ENCODE data around the gene PXYLP1. TPM values are rescaled to one million over a fixed set of nuclear protein-coding genes. Genes with fewer than 3 reads are reported as not detected.

PXYLP1 gene
- total and polyA plus RNA-seq, 9 of the 15 experiments (the other 6 are each of a cell fraction or from before 2014, with no cell fraction given): 0.80 to 2.9 (median 1.3) TPM

GRCh38 chr3:141231101-141231951 is at the start of gene PXYLP1 (continued):
- TF ChIP-seq ZMIZ1 (IDR thresholded peaks at IDR 0.05; ENCODE audit: low read depth in 2 of 2, low read length in 2 of 2): no peak
- TF ChIP-seq XRCC4 (IDR thresholded peaks at IDR 0.05; ENCODE audit: extremely low read depth, insufficient read depth, insufficient read length): no peak
- TF ChIP-seq ZNF277 (CRISPR knock-in tag; IDR thresholded peaks at IDR 0.05; ENCODE audit: borderline replicate concordance): no peak
- TF ChIP-seq SIN3B (IDR thresholded peaks at IDR 0.05; ENCODE audit: low read depth): peak; percentile 58
- no peak for TF ChIP-seq MCM5 (IDR thresholded peaks at IDR 0.05; ENCODE audit: low read depth)
- no peak for TF ChIP-seq MEF2A (IDR thresholded peaks at IDR 0.05; ENCODE audit: control insufficient read depth, low read depth, low read length)
- peak; percentile 15; the same call in 1 of the 2 replicates for TF ChIP-seq E2F3 (CRISPR knock-in tag; IDR thresholded peaks at IDR 0.05)
- no peak for TF ChIP-seq MTA2 (IDR thresholded peaks at IDR 0.05; ENCODE audit: low read depth)
- TF ChIP-seq GATAD2B (IDR thresholded peaks at IDR 0.05; ENCODE audit: borderline replicate concordance): peak; percentile 92
- TF ChIP-seq GABPB2 (CRISPR knock-in tag; conservative IDR thresholded peaks at IDR 0.05): no peak
- no peak for TF ChIP-seq ZNF785 (CRISPR knock-in tag; IDR thresholded peaks at IDR 0.05)
- 0 out of 4 replicates have a peak, but pooled peaks have one; percentile 31 to 39 for TF ChIP-seq FOXK2 (conservative IDR thresholded peaks at IDR 0.05 in 1 of 2, IDR thresholded peaks at IDR 0.05 in 1 of 2; ENCODE audit: low read depth in 2 of 2)
- no peak for TF ChIP-seq TSC22D4 (tag; IDR thresholded peaks at IDR 0.05)
- no peak for TF ChIP-seq TAF9B (IDR thresholded peaks at IDR 0.05; ENCODE audit: partially characterized antibody)
- TF ChIP-seq U2AF1 (optimal IDR thresholded peaks at IDR 0.05; ENCODE audit: low read depth, low read length): peak; percentile 69
- TF ChIP-seq ZBTB17 (CRISPR knock-in tag; IDR thresholded peaks at IDR 0.05): 0 out of 2 replicates have a peak, but pooled peaks have one; percentile 11
- peak; percentile 62; the same call in 1 of the 2 replicates for TF ChIP-seq ESRRA (IDR thresholded peaks at IDR 0.05; ENCODE audit: borderline replicate concordance, low read depth)
- TF ChIP-seq GATAD2A (IDR thresholded peaks at IDR 0.05): 0 out of 2 replicates have a peak, but pooled peaks have one; percentile 30
- TF ChIP-seq ZNF140 (CRISPR knock-in tag; IDR thresholded peaks at IDR 0.05): no peak
- TF ChIP-seq ZNF175 (CRISPR knock-in tag; IDR thresholded peaks at IDR 0.05; ENCODE audit: low read depth): no peak
- TF ChIP-seq MYC (IDR thresholded peaks at IDR 0.05; ENCODE audit: low read depth, low read length): peak; percentile 38
- TF ChIP-seq MYC (CRISPR knock-in tag; IDR thresholded peaks at IDR 0.05; ENCODE audit: borderline replicate concordance, low read depth): no peak; the same call in 1 of the 2 replicates
- no peak for TF ChIP-seq NR4A1 (CRISPR knock-in tag; IDR thresholded peaks at IDR 0.05)
- no peak for TF ChIP-seq NR4A1 (tag; IDR thresholded peaks at IDR 0.05)

All from K562 (cell line).